ENCODE measurements around the gene DYTN.

Gene DYTN

GRCh38 chr2:206718296-206718695 is at the start of gene DYTN:
TSS of gene DYTN (minus strand) at chr2:206718396. CDS start at chr2:206718279, 117 bp downstream.
- DNase-seq (ENCODE audit: extremely low read depth, low read depth) = no peak
- no peak for TF ChIP-seq CTCF (IDR thresholded peaks at IDR 0.05; ENCODE audit: low read depth, low read length)

- no peak for DNase-seq (ENCODE audit: extremely low read depth, low read depth)
- TF ChIP-seq CTCF (IDR thresholded peaks at IDR 0.05; ENCODE audit: low read depth, low read length) = no peak
These were observed 48.1 kb upstream of the DYTN start for GRCh38 chr2:206766057-206766930.

- TF ChIP-seq CTCF (IDR thresholded peaks at IDR 0.05; ENCODE audit: low read depth, low read length) = no peak
- peak; percentile 83 for DNase-seq (ENCODE audit: extremely low read depth, low read depth)
These were observed 47.3 kb upstream of the DYTN start, which contains the start of the genes FASTKD2 and MDH1B for GRCh38 chr2:206765242-206766056. TSS of gene FASTKD2 (plus strand) at chr2:206765606. CDS start at chr2:206766694, 1,088 bp downstream. TSS of gene MDH1B (minus strand) at chr2:206765328. CDS start at chr2:206765271, 57 bp downstream.

GRCh38 chr2:206764673-206765241 is 46.6 kb upstream of the DYTN start:
- TF ChIP-seq CTCF (IDR thresholded peaks at IDR 0.05; ENCODE audit: low read depth, low read length) = no peak
- no peak for DNase-seq (ENCODE audit: extremely low read depth, low read depth)

- TF ChIP-seq CTCF (IDR thresholded peaks at IDR 0.05; ENCODE audit: low read depth, low read length) = no peak
- DNase-seq (ENCODE audit: extremely low read depth, low read depth) = no peak
These were observed 38.6 kb upstream of the DYTN start for GRCh38 chr2:206756816-206757215.

GRCh38 chr2:206740800-206741199 is 22.6 kb upstream of the DYTN start:
- no peak for TF ChIP-seq CTCF (IDR thresholded peaks at IDR 0.05; ENCODE audit: low read depth, low read length)
- no peak for DNase-seq (ENCODE audit: extremely low read depth, low read depth)

Data from AG09319 (cell line).